HG03139 (cell line): ENCODE data around the gene SHBG.
"Not testable (repeated sequence)": the region's sequence is repeated elsewhere in the genome, so short reads cannot be mapped to it uniquely, and the experiment has no call there.

Experiments used
- ATAC-seq: cut with Tn5 transposase; IDR thresholded peaks from one replicate; pipeline ENCODE4 v1.9.1; 2021; ENCODE audit not compliant: unreplicated experiment

SHBG gene

DNA sequence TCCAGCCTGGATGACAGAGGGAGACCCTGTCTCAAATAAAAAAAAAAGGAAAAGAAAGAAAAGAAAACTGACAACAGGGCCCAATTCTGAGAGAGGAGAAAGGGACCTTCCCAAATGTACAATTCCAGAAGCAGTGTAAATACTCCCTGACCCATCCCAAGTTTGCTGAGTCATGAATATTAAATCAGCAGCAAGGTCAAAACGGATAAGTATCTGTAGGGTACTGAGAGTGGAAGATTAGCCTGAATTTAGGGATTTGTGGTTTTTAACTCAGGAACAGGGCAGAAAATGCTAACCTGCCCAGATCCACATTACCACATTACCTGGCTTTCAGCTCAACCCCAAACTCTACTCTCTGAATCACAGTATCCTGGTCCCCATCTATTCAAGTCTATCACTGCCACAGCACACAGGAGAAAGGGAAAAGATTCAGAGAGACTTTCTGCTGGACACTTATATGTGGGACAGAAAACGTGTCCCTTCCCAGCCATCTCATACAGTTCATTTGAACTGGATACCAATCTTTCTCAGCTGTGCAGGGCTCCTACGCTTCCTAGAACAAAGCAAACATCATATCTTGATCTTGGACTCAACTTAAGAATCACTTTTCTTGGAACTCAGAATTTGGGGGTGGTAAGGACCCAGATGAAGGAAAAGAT, 18.2 kb upstream of the SHBG start:
- ATAC-seq: no peak

DNA sequence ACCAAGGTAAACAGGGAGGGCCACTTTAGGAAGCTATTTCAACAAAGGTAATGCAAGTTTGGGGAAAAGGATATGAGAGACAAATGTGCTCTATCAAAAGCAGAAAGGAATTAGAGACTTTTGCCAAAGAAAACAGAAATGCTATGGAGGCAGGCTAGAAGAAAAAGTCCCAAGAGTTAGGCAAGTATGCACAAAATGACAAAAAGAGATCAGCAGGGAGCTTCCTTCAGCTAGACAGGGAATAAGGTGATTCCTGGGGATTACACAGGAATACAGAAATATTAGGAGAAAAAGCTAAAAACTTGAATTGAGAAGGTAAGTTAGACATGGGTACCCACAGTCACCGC, 17.7 kb upstream of the SHBG start:
- ATAC-seq: no peak

DNA sequence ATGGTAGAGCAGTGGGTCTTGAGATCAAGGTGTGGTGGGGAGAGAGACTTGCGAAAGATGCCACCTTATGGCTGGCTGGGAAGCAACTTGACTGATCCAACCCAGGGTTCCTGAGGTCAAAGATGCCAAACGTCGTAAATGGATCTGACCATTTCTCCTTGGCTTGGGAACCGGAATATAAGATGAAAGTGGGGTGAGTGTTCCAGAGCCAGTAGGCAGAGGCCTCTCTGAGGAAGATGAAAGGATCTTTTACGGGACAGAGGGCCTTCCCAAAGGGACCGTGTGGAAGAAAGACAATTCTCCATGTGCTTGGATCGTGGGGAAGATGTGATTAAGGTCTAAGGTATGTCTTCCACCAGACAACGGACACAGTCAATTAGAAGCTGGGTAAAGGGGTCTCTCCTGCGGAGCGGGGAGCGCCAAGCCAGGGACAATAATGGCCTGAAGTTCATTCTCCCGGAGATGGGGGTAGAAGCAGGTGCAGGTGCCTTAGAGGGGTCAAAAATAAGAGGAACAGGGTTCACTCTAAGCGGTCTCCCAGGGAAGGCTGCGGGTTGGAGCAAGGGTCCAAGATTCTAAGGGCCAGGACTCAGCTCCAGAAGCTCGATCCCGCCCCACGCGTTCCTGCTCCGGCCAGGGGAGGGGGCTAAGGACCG, 16.0 kb upstream of the SHBG start:
- ATAC-seq: no peak

DNA sequence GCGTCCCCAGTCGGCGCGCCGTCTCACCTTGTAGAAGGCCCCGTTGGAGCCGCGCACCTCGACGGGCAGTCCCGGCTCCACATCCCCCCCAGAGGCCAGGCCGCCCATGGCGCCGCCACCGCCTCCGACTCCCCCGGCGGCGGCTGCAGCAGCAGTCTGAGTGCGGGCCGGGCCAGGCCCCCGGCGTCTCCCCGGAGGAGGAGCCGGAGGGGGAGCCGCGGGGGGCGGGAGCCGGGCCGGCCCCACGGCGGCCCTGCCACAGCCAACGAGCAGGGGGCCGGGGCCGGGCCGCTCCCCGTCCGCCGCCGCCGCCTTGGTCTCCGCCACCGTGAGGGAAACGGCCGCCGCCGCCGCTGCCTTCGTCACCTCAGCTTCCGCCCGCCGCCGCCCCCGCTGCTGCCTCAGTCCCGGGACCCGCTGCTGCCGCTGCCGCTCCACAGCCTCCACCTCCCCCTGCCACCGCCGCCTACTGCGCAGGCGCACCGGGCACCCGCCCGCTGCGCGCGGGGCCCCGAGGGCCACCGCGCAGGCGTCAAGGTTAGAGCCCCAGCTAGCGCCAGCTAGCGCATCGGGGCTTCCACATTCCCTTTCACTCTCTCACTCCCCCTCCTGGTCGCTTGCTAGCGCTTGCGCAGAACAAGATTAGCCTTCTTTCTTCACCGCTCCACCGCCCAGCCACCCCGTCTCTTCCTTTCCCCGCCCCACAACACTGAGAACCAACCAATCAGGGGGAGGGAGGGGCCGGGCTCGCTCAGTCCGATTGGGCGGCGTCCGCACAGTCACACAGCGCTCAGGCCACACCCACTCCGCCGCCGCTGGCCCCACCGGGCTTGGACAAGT, 15.3 kb upstream of the SHBG start, which contains the start of gene FXR2:
FXR2 (minus strand) TSS at position 473 of the 840 bp plus-strand sequence; CDS start at position 108, 365 bp downstream.
- ATAC-seq: peak; percentile 83

DNA sequence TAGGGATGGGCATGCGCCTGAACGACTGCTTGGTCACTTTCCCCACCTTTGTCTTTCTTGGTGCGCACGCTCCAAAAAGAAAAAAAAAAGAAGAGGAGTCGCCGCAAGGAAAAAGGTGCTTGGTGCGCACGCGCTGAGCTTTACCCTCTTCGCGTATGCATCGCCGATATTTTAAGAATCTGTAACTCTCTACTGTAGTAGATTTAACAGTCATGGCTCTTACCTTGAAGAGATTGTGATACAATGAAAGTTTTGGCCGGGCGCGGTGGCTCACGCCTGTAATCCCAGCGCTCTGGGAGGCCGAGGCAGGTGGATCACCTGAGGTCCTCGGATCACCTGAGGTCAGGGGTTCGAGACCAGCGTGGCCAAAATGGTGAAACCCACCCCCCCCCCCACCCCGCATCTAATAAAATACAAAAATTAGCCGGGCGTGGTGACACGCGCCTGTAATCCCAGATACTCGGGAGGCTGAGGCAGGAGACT, 14.6 kb upstream of the SHBG start:
- ATAC-seq: no peak

DNA sequence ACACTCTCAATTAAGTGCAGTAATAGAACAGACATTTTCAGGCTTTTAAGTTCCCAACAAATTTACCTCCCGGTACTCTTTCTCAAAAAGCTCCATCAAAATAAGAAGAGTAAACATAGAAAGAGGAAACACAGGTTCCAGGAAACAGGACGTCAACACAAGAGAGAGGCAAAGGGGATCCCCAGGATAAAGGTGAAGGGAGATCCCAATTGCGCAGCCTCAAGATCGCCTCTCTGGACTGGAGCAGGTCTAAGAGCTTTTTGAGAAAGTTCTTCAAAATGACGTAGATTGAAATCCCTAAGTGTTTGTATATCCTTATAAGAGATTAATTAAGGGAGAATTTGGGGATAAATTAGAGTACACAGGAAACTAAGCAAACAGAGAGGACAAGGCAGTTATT, 11.3 kb upstream of the SHBG start:
- no peak for ATAC-seq

DNA sequence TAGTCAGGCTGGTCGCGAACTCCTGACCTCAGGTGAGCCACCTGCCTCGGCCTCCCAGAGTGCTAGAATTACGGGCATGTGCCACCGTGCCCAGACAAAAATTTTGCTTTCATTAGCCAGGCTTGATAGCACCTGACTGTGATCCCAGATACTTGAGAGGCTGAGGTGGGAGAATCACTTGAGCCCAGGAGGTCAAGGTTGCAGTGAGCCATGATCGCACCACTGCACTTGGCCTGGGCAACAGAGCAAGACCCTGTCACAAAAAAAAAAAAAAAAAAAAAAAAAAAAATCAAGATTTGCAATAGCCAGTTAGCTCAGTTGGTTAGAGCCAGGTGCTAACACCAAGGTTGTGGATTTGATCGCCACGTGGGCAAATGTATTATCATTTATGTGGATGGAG, 9.1 kb upstream of the SHBG start:
- no peak for ATAC-seq

DNA sequence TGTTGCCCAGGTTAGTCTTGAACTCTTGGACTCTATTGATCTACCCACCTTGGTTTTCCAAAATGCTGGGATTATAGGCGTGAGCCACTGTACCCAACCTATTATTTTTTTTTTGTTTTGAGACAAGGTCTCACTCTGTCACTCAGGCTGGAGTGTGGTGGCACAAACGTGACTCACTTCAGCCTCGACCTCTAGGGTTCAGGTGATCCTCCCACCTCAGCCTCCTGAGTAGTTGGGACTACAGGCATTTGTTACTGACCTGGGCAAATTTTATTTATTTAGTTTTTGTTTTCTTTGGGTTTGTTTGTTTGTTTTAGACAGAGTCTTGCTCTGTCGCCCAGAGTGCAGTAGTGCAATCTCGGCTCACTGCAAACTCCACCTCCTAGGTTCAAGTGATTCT, 6.3 kb upstream of the SHBG start:
- no peak for ATAC-seq

DNA sequence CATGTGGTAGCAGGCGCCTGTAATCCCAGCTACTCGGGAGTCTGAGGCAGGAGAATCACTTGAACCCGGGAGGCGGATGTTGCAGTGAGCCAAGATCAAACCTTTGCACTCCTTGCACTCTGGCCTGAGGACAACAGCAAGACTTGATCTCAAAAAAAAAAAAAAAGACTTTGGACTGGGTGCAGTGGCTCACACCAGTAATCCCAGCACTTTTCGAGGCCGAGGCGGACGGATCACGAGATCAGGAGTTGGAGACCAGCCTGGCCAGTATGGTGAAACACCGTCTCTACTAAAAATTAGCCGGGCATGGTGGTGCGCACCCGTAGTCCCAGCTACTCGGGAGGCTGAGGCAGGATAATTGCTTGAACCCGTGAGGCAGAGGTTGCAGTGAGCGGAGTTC, 4.2 kb upstream of the SHBG start:
- ATAC-seq: not testable (repeated sequence)

DNA sequence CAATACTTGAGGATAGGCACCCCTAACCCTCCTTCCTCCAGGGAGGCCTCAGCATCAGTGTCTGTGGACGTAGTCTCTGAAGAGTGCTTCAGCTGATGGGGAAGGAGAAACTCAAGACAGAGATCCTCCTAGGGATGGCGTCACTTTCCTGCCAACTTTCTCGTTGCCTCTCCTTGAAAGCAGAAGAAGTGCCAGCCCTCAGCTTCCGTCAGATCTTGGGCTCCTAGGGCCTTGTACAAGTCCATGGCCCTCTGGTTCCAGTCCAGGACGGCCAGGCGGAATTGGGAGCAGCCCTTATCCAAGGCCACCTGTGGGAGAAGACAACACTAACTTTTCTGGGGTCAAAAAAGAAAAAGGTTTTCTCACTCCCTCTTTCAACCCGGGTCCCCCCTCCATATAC, 3.6 kb upstream of the SHBG start:
- no peak for ATAC-seq

DNA sequence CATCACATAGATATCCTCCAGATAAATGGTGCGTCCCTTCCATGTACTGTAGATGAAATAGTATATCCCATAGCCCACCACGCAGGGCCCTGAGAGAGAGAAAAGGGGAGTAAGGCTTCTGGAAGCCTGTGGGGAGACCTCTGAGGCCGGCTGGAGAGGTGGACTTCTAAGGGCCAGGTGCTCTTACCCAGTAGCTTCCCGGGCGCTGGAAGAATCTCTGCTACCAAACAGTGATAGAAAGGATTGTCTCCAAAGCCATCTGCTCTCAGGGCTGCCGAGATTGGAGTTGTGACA, 3.0 kb upstream of the SHBG start:
- ATAC-seq: no peak

DNA sequence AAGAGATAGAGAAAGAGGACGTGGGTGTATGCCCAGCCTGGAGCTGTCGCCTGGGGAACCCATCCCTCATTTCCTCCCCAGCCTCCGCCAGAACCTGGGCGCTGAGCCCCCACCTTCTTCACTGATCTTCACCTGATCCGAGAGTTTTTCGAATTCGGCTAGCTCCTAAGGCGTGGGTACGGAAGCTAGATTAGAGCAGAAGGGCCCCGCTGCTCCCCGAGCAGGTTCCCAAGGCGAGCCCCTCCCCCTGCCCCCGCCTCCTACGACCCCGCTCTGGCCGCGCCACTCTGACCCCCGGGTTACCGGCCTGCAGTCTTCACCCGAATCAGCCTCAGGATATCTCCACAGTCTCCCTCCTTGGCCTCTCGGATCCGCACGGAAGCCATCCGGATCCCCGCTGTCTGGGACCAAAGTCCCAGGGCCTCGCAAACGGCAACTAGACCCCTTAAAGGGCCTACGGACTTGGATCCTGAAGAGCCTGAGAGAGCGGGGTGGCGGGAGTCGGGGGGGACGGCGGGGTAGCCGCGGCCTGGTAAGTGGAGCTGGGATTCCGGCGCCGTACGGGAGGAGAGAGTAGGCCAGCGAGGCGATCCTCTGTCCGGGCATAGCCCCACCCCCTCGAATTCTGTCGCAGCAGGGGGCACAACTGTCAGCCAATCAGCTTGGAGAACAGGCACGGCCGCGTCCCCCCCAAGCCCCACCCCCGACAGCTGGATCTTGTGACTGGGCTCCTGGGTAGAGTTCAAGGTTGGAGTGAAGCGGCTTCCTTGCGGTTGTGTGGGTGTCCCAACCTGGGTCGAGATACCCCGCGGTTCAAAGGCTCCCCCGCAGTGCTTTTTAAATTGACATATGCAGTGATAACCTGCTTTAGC, 2.4 kb upstream of the SHBG start, which contains the start of gene SAT2:
SAT2 (minus strand) TSS at position 572 of the 872 bp plus-strand sequence; CDS start at position 386, 186 bp downstream.
- ATAC-seq: peak; percentile 67

DNA sequence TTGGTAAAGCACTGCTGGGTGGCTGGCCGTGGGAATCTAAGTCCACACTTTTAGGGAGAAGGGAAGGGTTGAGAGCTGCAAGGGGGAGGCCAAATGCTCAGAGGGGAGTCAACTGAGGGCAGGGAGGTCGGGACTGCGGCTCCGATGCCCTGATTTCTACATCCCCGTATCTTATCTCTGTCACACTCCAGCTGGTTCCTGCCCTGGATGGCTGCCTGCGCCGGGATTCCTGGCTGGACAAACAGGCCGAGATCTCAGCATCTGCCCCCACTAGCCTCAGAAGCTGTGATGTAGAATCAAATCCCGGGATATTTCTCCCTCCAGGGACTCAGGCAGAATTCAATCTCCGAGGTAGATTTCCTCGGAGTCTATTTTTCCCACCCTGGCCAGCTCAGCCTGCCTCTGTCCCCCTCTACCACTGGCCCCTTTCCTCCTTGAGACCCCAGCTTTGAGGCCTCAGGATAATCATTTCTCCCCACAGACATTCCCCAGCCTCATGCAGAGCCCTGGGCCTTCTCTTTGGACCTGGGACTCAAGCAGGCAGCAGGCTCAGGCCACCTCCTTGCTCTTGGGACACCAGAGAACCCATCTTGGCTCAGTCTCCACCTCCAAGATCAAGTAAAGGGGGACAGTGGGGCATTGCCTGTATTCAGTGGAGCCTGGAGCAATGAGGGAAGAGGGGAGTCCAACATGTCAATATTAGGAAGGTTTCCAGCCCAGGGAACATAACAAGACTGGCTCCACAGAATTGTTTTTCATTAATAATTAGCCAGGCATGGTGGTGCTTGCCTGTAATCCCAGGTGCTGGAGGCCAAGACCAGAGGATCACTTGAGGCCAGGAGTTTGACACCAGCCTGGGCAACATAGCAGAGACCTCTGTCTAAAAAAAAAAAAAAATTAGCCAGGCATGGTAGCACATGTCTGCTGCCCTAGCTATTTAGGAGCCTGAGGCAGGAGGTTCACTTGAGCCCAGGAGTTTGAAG, 1.8 kb downstream of the SHBG start:
- no peak for ATAC-seq

DNA sequence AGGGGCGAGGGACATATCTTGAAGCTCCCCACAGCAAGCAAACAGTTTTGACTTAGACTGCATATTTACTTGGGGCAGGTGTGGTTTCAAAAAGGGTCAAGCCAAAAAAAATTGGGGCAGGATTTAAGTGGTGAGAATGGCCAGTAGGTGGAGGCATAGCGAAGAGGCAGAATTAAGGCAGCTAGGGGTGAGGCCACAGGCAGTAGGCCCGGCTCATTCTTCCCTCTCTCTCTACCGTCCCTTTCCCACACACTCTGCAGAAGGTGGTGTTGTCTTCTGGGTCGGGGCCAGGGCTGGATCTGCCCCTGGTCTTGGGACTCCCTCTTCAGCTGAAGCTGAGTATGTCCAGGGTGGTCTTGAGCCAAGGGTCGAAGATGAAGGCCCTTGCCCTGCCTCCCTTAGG, 2.6 kb downstream of the SHBG start:
- ATAC-seq: no peak

DNA sequence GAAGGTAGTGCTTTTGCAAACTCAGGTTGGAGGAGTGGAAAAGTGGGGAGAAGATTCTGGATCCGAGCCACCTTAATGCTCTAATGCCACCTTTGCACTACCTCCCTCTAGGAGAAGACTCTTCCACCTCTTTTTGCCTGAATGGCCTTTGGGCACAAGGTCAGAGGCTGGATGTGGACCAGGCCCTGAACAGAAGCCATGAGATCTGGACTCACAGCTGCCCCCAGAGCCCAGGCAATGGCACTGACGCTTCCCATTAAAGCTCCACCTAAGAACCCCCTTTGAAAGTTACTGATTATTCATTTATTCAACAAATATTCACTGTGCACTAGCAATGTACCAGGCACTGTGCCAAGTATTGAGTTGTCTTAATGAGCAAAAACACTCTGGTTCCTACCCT, 3.2 kb downstream of the SHBG start:
- ATAC-seq: no peak

DNA sequence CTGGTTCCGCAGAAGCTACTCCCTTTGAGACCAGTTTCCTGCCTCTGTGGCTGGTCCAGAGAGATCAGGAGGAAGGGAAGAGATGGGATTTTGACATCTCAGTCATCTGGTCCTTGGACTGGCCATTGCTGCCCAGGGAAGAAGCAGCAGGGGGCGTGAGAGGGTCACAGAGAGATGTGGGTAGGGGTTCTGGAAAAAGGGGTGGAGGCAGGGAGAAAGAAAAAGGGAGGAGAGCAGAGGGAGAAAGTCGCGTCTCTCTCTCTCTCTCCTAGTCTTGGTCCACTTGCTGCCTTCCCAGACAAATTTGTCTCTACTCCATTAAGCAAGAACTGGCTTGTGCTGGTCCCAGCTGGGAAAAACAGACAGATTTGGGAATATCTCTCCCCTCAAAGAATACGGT, 4.4 kb downstream of the SHBG start:
- ATAC-seq: no peak

DNA sequence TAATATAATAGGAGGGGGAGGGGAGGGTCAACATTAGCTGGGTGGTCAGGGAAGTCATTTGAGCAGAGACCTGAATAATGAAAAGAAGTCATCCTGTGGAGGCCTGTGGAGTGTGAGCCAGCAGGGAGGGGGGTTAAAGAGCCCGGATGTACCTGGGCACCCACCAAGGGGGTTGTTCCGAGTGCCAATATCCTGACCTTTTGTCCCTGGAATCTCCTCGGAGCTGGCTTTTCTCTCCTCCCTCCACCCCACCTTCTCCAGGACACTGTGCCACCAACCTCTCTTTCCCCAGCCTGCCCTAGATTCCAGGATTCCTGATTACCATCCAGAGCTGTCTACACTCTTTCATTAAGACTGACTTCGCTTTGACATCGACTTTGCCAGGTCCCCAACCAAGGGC, 6.2 kb downstream of the SHBG start:
- ATAC-seq: no peak

DNA sequence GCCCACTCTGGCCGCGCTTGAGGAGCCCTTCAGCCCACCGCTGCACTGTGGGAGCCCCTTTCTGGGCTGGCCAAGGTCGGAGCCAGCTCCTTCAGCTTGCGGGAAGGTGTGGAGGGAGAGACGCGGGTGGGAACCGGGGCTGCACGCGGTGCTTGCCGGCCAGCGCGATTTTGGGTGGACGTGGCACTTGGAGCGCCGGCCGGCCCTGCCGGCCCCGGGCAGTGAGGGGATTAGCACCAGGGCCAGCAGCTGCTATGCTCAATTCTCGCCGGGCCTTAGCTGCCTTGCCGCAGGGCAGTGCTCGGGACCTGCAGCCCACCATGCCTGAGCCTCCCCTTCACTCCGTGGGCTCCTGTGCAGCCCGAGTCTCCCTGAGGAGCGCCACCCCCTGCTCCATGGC, 10.8 kb downstream of the SHBG start:
- ATAC-seq: no peak

DNA sequence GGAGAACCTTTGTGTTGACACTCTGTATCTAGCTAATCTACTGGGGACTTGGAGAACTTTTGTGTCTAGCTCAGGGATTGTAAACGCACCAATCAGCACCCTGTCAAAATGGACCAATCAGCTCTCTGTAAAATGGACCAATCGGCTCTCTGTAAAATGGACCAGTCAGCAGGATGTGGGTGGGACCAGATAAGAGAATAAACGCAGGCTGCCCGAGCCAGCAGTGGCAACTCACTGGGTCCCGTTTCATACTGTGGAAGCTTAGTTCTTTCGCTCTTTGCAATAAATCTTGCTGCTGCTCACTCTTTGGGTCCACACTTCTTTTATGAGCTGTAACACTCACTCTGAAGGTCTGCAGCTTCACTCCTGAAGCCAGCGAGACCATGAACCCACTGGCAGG, 11.7 kb downstream of the SHBG start:
- ATAC-seq: not testable (repeated sequence)

DNA sequence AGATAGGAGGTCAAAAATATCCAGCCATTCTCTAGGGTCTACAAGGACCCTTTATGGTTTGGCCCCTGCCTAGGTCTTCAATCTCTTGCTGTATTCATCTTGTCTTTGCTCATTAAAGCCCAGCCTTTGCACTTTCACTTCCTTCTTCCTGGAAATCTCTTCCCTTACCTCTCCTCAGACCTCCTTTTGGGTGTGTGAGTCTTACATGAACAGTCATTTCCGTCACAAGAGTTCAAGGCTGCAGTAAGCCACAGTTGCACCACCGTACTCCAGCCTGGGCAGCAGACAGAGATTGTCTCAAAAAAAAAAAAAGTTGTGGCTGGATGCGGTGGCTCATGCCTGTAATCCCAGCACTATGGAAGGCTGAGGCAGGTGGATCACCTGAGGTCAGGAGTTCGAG, 14.8 kb downstream of the SHBG start:
- no peak for ATAC-seq
